Measurements from ENCODE around the gene TMEM17.

DNA sequence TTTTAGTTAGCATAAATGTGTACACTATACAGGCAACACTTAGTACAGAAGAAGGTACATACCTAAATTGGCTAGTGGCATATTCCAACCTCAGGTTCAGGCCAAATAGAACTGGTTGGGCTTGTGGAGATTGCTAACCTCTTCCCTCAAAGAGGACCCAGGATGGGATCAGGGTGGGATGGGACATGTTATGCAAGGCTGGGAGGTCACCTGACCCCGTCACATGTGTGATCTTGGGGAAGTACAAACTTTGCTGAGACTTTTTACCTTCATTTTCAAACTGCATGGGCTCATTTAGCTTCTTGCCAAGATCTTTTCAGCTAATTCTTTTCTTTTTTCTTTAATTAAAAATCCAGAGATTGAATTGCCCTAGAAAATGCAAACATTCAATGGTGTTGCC is 36.9 kb downstream of the TMEM17 start:
- TF ChIP-seq, protein P1, sequence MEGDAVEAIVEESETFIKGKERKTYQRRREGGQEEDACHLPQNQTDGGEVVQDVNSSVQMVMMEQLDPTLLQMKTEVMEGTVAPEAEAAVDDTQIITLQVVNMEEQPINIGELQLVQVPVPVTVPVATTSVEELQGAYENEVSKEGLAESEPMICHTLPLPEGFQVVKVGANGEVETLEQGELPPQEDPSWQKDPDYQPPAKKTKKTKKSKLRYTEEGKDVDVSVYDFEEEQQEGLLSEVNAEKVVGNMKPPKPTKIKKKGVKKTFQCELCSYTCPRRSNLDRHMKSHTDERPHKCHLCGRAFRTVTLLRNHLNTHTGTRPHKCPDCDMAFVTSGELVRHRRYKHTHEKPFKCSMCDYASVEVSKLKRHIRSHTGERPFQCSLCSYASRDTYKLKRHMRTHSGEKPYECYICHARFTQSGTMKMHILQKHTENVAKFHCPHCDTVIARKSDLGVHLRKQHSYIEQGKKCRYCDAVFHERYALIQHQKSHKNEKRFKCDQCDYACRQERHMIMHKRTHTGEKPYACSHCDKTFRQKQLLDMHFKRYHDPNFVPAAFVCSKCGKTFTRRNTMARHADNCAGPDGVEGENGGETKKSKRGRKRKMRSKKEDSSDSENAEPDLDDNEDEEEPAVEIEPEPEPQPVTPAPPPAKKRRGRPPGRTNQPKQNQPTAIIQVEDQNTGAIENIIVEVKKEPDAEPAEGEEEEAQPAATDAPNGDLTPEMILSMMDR (IDR thresholded peaks at IDR 0.05) = no peak
- TF ChIP-seq POLR2AphosphoS5 (IDR thresholded peaks at IDR 0.05; ENCODE audit: low read depth, low read length) (no peak), SIN3A (IDR thresholded peaks at IDR 0.05; ENCODE audit: borderline replicate concordance, insufficient read depth, low read depth, low read length) (no peak), TCF7L2 (IDR thresholded peaks at IDR 0.05; ENCODE audit: low read depth, low read length) (no peak)
- TF ChIP-seq, protein P2, sequence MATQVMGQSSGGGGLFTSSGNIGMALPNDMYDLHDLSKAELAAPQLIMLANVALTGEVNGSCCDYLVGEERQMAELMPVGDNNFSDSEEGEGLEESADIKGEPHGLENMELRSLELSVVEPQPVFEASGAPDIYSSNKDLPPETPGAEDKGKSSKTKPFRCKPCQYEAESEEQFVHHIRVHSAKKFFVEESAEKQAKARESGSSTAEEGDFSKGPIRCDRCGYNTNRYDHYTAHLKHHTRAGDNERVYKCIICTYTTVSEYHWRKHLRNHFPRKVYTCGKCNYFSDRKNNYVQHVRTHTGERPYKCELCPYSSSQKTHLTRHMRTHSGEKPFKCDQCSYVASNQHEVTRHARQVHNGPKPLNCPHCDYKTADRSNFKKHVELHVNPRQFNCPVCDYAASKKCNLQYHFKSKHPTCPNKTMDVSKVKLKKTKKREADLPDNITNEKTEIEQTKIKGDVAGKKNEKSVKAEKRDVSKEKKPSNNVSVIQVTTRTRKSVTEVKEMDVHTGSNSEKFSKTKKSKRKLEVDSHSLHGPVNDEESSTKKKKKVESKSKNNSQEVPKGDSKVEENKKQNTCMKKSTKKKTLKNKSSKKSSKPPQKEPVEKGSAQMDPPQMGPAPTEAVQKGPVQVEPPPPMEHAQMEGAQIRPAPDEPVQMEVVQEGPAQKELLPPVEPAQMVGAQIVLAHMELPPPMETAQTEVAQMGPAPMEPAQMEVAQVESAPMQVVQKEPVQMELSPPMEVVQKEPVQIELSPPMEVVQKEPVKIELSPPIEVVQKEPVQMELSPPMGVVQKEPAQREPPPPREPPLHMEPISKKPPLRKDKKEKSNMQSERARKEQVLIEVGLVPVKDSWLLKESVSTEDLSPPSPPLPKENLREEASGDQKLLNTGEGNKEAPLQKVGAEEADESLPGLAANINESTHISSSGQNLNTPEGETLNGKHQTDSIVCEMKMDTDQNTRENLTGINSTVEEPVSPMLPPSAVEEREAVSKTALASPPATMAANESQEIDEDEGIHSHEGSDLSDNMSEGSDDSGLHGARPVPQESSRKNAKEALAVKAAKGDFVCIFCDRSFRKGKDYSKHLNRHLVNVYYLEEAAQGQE (IDR thresholded peaks at IDR 0.05; ENCODE audit: insufficient read depth in 1 of 2, low read depth in 2 of 2, low read length in 1 of 2) = no peak

All from Panc1 (cell line).